PFSK-1 (cell line): ENCODE results near the gene CCL22.

Source experiments
- TAF1 ChIP-seq: IDR thresholded peaks from 2 replicates; pipeline ENCODE4 v1.6.1; 2012; ENCODE audit warnings: low read length, control low read depth, borderline replicate concordance; ENCODE audit not compliant: insufficient read depth
- TF ChIP-seq, protein P1 (sequence below), 2 experiments: IDR thresholded peaks; 2 replicates each; pipeline versions ENCODE4 v1.6.1 to v1.8.0; 2011 to 2012; ENCODE audit warnings: low read depth in 2 of 2, low read length in 2 of 2, control low read depth in 1 of 2, inconsistent platforms in 1 of 2, mild to moderate bottlenecking in 1 of 2, moderate library complexity in 1 of 2; ENCODE audit not compliant: insufficient read depth in 1 of 2

DNA sequence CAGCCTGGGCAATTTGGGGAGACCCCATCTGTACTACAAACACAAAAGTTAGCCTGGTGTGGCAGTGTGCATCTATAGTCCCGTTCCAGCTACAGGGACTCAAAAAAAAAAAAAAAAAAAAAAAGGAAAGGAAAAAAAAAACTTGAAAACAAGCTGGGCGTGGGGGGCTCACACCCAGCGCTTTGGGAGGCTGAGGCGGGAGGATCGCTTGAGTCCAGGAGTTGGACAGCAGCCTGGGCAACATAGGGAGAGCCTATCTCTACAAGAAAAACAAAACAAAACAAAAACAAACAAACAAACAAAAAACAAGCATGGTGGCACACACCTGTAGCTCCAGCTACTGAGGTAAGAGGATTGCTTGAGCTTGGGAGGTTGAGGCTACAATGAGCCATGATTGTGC, 33.1 kb downstream of the CCL22 start:
- TF ChIP-seq, protein P1, sequence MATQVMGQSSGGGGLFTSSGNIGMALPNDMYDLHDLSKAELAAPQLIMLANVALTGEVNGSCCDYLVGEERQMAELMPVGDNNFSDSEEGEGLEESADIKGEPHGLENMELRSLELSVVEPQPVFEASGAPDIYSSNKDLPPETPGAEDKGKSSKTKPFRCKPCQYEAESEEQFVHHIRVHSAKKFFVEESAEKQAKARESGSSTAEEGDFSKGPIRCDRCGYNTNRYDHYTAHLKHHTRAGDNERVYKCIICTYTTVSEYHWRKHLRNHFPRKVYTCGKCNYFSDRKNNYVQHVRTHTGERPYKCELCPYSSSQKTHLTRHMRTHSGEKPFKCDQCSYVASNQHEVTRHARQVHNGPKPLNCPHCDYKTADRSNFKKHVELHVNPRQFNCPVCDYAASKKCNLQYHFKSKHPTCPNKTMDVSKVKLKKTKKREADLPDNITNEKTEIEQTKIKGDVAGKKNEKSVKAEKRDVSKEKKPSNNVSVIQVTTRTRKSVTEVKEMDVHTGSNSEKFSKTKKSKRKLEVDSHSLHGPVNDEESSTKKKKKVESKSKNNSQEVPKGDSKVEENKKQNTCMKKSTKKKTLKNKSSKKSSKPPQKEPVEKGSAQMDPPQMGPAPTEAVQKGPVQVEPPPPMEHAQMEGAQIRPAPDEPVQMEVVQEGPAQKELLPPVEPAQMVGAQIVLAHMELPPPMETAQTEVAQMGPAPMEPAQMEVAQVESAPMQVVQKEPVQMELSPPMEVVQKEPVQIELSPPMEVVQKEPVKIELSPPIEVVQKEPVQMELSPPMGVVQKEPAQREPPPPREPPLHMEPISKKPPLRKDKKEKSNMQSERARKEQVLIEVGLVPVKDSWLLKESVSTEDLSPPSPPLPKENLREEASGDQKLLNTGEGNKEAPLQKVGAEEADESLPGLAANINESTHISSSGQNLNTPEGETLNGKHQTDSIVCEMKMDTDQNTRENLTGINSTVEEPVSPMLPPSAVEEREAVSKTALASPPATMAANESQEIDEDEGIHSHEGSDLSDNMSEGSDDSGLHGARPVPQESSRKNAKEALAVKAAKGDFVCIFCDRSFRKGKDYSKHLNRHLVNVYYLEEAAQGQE (IDR thresholded peaks at IDR 0.05; ENCODE audit: insufficient read depth in 1 of 2, low read depth in 2 of 2, low read length in 2 of 2): no peak
- no peak for TF ChIP-seq TAF1
